ENCODE results near the gene GTF2H4.

DNA sequence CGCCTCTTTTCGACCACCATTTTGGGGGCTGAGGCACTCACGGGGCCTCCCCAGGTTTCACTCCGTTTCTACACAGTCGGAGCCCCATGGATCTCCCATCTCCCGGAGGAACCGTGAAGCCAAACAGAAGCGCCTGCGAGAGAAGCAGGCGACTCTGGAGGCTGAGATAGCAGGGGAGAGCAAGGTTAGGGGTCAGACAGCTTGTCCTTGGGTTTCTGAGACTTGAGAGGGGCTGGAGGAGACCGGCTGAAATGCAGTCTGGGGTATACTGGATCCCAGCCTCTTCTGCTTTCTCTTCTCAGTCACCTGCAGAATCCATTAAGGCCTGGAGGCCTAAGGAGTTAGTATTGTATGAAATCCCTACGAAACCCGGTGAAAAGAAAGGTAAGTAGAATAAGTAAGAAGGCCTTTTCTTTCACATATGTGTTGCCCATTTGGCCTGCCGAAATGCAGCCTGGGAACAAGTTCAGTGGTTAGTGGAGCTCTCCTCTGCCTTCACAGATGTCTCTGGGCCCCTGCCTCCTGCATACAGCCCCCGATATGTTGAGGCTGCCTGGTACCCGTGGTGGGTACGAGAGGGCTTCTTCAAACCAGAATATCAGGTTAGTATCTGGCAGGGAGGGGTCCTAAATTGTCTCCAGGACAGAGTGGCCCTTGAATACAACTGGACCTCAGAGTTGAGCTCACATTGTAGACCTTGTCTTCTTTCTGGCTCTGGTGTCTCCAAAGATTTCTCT is 7.0 kb downstream of the GTF2H4 start:
- TF ChIP-seq CTCF (IDR thresholded peaks at IDR 0.05) = no peak
- no peak for TF ChIP-seq POLR2A (IDR thresholded peaks at IDR 0.05)
